ENCODE results near the gene IL23R.

DNA sequence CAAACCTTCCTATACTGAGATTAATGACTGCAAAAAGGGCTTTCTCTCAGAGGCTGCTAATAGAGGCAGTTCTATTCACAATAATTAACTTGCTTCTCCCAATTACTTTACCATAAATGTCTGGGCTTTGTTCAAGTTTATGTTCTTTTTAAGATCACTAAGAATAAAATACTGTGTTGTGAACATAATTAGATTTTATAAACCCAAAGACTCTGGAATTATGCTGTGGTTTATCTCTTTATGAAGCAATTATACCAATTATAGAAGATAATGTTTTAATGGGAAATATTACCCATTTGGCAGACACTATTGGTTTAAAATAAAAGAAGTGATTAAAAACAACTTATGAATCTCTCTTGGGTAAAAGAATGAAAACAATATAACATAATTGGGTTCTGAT is 97.9 kb downstream of the IL23R start:
- TF ChIP-seq, protein P1, sequence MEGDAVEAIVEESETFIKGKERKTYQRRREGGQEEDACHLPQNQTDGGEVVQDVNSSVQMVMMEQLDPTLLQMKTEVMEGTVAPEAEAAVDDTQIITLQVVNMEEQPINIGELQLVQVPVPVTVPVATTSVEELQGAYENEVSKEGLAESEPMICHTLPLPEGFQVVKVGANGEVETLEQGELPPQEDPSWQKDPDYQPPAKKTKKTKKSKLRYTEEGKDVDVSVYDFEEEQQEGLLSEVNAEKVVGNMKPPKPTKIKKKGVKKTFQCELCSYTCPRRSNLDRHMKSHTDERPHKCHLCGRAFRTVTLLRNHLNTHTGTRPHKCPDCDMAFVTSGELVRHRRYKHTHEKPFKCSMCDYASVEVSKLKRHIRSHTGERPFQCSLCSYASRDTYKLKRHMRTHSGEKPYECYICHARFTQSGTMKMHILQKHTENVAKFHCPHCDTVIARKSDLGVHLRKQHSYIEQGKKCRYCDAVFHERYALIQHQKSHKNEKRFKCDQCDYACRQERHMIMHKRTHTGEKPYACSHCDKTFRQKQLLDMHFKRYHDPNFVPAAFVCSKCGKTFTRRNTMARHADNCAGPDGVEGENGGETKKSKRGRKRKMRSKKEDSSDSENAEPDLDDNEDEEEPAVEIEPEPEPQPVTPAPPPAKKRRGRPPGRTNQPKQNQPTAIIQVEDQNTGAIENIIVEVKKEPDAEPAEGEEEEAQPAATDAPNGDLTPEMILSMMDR (IDR thresholded peaks at IDR 0.05; ENCODE audit: borderline replicate concordance, extremely low read depth, low read length, poor library complexity, severe bottlenecking), result no peak
- TF ChIP-seq EZH2 (IDR thresholded peaks at IDR 0.05; ENCODE audit: borderline replicate concordance, low read depth, low read length, severe bottlenecking), result no peak
